GM12891 (cell line): ENCODE data around the gene ORMDL1.

Source experiments
- POLR2A ChIP-seq: IDR thresholded peaks from 2 replicates; pipeline ENCODE4 v1.6.1; 2011; ENCODE audit warnings: low read depth, low read length, control low read depth
- POLR2AphosphoS5 ChIP-seq: IDR thresholded peaks from 2 replicates; pipeline ENCODE4 v1.6.1; 2011; ENCODE audit warnings: low read depth, low read length, control low read depth
- SPI1 ChIP-seq: IDR thresholded peaks from 2 replicates; pipeline ENCODE4 v1.6.1; 2011; ENCODE audit warnings: low read depth, low read length, control low read depth

DNA sequence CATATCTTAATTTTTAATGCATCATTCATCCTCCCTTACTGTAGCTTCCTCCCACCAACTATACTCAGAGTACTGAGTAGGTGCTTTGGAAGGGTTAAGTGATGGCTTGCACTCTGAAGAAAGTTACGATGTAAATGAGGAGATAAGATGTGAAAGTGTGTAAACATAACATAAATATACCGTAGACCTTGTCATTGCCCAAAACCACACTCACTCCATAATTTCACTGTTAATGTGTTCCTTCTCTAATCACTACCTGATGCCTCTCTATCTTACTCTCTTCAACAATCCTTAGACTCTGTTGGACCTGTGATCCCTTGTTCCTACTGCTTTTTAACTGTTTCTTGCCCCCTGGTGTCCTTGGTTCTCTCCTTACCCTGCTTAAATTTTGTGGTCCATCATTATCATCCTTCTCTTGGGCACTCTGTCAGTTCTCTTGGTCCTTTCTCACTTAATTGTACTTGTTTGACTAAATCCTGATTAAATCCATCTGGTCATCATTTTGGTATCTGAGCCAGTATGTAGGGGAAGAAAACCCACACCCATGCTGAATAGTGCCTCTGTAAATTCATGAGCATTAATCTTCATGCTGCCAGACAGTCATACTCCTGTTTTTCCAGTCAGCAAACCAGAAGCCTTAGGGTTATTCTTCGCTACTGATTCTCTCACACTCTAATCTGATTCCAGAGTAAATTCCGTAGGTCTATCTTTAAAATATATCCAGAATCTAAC lies 45.1 kb upstream of the ORMDL1 start:
- TF ChIP-seq SPI1 = no peak
- TF ChIP-seq POLR2AphosphoS5 = no peak
- no peak for TF ChIP-seq POLR2A
